WTC11 (cell line): ENCODE data around the gene TNS3. TPM values are rescaled to one million over a fixed set of nuclear protein-coding genes. Genes with fewer than 3 reads are reported as not detected.

Experiments used
- ATAC-seq: fragments of 200-7000 bp; cut with Tn5 transposase; 2 replicates; pipeline ENCODE4 v1.10.0; 2021; ENCODE audit warnings: mild to moderate bottlenecking, moderate library complexity
- CTCF ChIA-PET: fragments of 300-600 bp; sonication (Branson Sonifier 250); formaldehyde crosslinking; loops from one replicate; lab custom pipeline; 2021; ENCODE audit warnings: antibody characterized with exemption; lab: Charles Lee
- POLR2A ChIA-PET: fragments of 350-600 bp; sonication (Branson Sonifier 250); formaldehyde crosslinking; loops from one replicate; lab custom pipeline; 2021; ENCODE audit warnings: antibody characterized with exemption; lab: Charles Lee
- DNase-seq: peaks from one replicate; pipeline ENCODE4 v3.0.0; 2021; ENCODE audit warnings: low spot score
- H3K27ac Mint-ChIP-seq: 2 replicates; pipeline ENCODE4 v1.8.0; 2021; ENCODE audit warnings: mixed read lengths
- H3K27me3 Mint-ChIP-seq: 2 replicates; pipeline ENCODE4 v1.8.0; 2021; ENCODE audit warnings: low read depth, mild to moderate bottlenecking, moderate library complexity, mixed read lengths
- H3K36me3 Mint-ChIP-seq: 2 replicates; pipeline ENCODE4 v1.8.0; 2021; ENCODE audit warnings: mixed read lengths
- H3K4me1 Mint-ChIP-seq: 2 replicates; pipeline ENCODE4 v1.8.0; 2022; ENCODE audit warnings: mixed read lengths
- H3K4me3 Mint-ChIP-seq: 2 replicates; pipeline ENCODE4 v1.8.0; 2021; ENCODE audit warnings: mild to moderate bottlenecking, moderate library complexity, mixed read lengths
- H3K9me3 Mint-ChIP-seq: 2 replicates; pipeline ENCODE4 v1.8.0; 2021; ENCODE audit warnings: mixed read lengths
- EMX1 ChIP-seq: fragments of 250-450 bp; sonication (Bioruptor Pico); IDR thresholded peaks from 2 replicates; pipeline ENCODE4 v1.8.0; 2021; ENCODE audit warnings: mild to moderate bottlenecking
- GTF2I ChIP-seq: fragments of 250-450 bp; sonication (Bioruptor Pico); conservative IDR thresholded peaks from 2 replicates; pipeline ENCODE4 v1.4.0; 2021; ENCODE audit warnings: mild to moderate bottlenecking
- NR2C2 ChIP-seq: sonication (generic); formaldehyde crosslinking; IDR thresholded peaks from 2 replicates; pipeline ENCODE4 v1.8.0; 2022; ENCODE audit warnings: mild to moderate bottlenecking, missing genetic modification reagents
- RELA ChIP-seq: sonication (generic); formaldehyde crosslinking; IDR thresholded peaks from 2 replicates; pipeline ENCODE4 v1.8.1; 2022; ENCODE audit warnings: missing genetic modification reagents, mild to moderate bottlenecking, borderline replicate concordance
- RORB ChIP-seq: fragments of 250-450 bp; sonication (Bioruptor Pico); IDR thresholded peaks from 2 replicates; pipeline ENCODE4 v1.9.0; 2021; ENCODE audit warnings: mild to moderate bottlenecking
- SMAD3 ChIP-seq: sonication (generic); formaldehyde crosslinking; IDR thresholded peaks from 2 replicates; pipeline ENCODE4 v1.8.0; 2022; ENCODE audit warnings: missing genetic modification reagents, mild to moderate bottlenecking, borderline replicate concordance
- ZNF219 ChIP-seq: sonication (generic); formaldehyde crosslinking; IDR thresholded peaks from 2 replicates; pipeline ENCODE4 v1.8.0; 2023; ENCODE audit warnings: missing genetic modification reagents, mild to moderate bottlenecking, borderline replicate concordance
- total RNA-seq: library from RNA; stranded (reverse); gene quantifications from 3 replicates; pipeline ENCODE4 v1.2.3, GENCODE V29; 2021
- TF ChIP-seq, protein P1 (sequence below): sonication (generic); formaldehyde crosslinking; IDR thresholded peaks from 2 replicates; pipeline ENCODE4 v1.8.1; 2023; ENCODE audit warnings: mild to moderate bottlenecking, missing genetic modification reagents, moderate library complexity
- TF ChIP-seq, protein P2 (sequence below): sonication (generic); formaldehyde crosslinking; IDR thresholded peaks from 2 replicates; pipeline ENCODE4 v1.8.1; 2022; ENCODE audit warnings: low read depth, missing genetic modification reagents, borderline replicate concordance
- TF ChIP-seq, protein P3 (sequence below): sonication (generic); formaldehyde crosslinking; IDR thresholded peaks from 2 replicates; pipeline ENCODE4 v1.8.0; 2023; ENCODE audit warnings: missing genetic modification reagents
- TF ChIP-seq, protein P4 (sequence below): sonication (generic); formaldehyde crosslinking; IDR thresholded peaks from 2 replicates; pipeline ENCODE4 v1.8.0; 2023; ENCODE audit warnings: mild to moderate bottlenecking, missing genetic modification reagents
- TF ChIP-seq, protein P5 (sequence below): sonication (generic); formaldehyde crosslinking; IDR thresholded peaks from 2 replicates; pipeline ENCODE4 v1.8.1; 2022; ENCODE audit warnings: mild to moderate bottlenecking, missing genetic modification reagents, moderate library complexity, borderline replicate concordance
- TF ChIP-seq, protein P6 (sequence below): sonication (generic); formaldehyde crosslinking; IDR thresholded peaks from 2 replicates; pipeline ENCODE4 v1.8.1; 2023; ENCODE audit warnings: mild to moderate bottlenecking, moderate library complexity, missing genetic modification reagents
- TF ChIP-seq, protein P7 (sequence below): fragments of 250-450 bp; sonication (Bioruptor Pico); IDR thresholded peaks from 2 replicates; pipeline ENCODE4 v1.9.0; 2021; ENCODE audit warnings: mild to moderate bottlenecking, borderline replicate concordance
- TF ChIP-seq, protein P8 (sequence below): fragments of 250-450 bp; sonication (Bioruptor Pico); IDR thresholded peaks from 2 replicates; pipeline ENCODE4 v1.9.0; 2021; ENCODE audit warnings: mild to moderate bottlenecking

Gene TNS3
- total RNA-seq, 1 experiment from 2014 or later: 37.7 TPM

DNA sequence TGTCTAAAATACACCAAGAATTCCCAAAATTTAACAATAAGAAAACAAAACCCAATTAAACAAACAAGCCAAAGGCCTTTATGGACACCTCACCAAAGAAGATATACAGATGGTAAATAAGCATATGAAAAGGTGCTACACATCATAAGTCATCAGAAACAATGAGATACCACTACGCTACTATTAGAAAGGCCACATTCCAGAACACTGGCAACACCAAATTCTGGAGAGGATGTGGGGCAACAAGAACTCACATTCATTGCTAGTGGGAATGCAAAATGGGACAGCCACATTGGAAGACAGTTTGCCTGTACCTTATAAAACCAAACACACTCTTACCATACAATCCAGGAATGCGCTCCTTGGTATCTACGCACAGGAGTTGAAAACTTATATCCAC is 291.4 kb downstream of the TNS3 start:
- ChIA-PET POLR2A (no interaction called here), CTCF (interaction anchor here (1.6 kb wide), 1 partner anchor 24 kb away, joined by 6 read pairs; no protein-coding TSS in a partner anchor)
- no peak for DNase-seq
- ATAC-seq: no peak
- Mint-ChIP-seq H3K4me3 (no peak overlapping the region), H3K4me1 (no peaks in the 10 kb centered on the region), H3K9me3 (no peaks in the 10 kb centered on the region; the same call in 1 of the 2 replicates), H3K36me3 (peaks cover 17% of the 10 kb centered on the region), H3K27me3 (no peaks in the 10 kb centered on the region), H3K27ac (no peak overlapping the region)
- TF ChIP-seq, protein P1, sequence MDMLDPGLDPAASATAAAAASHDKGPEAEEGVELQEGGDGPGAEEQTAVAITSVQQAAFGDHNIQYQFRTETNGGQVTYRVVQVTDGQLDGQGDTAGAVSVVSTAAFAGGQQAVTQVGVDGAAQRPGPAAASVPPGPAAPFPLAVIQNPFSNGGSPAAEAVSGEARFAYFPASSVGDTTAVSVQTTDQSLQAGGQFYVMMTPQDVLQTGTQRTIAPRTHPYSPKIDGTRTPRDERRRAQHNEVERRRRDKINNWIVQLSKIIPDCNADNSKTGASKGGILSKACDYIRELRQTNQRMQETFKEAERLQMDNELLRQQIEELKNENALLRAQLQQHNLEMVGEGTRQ (CRISPR knock-in tag): no peak
- TF ChIP-seq SMAD3 (CRISPR knock-in tag) (no peak), ZNF219 (CRISPR knock-in tag) (no peak), GTF2I (no peak)
- TF ChIP-seq, protein P2, sequence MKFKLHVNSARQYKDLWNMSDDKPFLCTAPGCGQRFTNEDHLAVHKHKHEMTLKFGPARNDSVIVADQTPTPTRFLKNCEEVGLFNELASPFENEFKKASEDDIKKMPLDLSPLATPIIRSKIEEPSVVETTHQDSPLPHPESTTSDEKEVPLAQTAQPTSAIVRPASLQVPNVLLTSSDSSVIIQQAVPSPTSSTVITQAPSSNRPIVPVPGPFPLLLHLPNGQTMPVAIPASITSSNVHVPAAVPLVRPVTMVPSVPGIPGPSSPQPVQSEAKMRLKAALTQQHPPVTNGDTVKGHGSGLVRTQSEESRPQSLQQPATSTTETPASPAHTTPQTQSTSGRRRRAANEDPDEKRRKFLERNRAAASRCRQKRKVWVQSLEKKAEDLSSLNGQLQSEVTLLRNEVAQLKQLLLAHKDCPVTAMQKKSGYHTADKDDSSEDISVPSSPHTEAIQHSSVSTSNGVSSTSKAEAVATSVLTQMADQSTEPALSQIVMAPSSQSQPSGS (CRISPR knock-in tag): no peak
- TF ChIP-seq, protein P3, sequence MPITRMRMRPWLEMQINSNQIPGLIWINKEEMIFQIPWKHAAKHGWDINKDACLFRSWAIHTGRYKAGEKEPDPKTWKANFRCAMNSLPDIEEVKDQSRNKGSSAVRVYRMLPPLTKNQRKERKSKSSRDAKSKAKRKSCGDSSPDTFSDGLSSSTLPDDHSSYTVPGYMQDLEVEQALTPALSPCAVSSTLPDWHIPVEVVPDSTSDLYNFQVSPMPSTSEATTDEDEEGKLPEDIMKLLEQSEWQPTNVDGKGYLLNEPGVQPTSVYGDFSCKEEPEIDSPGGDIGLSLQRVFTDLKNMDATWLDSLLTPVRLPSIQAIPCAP: no peak
- TF ChIP-seq, protein P4, sequence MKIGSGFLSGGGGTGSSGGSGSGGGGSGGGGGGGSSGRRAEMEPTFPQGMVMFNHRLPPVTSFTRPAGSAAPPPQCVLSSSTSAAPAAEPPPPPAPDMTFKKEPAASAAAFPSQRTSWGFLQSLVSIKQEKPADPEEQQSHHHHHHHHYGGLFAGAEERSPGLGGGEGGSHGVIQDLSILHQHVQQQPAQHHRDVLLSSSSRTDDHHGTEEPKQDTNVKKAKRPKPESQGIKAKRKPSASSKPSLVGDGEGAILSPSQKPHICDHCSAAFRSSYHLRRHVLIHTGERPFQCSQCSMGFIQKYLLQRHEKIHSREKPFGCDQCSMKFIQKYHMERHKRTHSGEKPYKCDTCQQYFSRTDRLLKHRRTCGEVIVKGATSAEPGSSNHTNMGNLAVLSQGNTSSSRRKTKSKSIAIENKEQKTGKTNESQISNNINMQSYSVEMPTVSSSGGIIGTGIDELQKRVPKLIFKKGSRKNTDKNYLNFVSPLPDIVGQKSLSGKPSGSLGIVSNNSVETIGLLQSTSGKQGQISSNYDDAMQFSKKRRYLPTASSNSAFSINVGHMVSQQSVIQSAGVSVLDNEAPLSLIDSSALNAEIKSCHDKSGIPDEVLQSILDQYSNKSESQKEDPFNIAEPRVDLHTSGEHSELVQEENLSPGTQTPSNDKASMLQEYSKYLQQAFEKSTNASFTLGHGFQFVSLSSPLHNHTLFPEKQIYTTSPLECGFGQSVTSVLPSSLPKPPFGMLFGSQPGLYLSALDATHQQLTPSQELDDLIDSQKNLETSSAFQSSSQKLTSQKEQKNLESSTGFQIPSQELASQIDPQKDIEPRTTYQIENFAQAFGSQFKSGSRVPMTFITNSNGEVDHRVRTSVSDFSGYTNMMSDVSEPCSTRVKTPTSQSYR (CRISPR knock-in tag): no peak
- TF ChIP-seq, protein P5, sequence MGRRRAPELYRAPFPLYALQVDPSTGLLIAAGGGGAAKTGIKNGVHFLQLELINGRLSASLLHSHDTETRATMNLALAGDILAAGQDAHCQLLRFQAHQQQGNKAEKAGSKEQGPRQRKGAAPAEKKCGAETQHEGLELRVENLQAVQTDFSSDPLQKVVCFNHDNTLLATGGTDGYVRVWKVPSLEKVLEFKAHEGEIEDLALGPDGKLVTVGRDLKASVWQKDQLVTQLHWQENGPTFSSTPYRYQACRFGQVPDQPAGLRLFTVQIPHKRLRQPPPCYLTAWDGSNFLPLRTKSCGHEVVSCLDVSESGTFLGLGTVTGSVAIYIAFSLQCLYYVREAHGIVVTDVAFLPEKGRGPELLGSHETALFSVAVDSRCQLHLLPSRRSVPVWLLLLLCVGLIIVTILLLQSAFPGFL: no peak

DNA sequence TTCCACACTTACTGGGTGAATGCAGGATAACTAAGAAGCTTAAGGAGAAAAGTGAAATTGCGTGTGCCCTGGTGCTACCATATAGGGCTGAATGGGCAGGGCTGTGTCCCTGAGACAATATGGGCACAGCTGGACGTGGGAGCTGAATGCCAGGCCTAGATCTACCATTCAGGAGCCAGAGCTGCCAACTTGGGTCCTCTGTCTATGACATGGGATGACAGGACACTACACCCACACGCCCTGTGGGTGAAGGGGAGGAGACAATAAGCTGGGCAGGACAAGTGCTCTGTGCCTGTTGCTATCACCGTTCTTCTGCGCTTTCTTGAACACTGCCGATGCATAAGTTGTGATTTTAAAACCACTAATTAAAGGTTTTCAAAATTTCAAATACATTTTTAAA is 293.9 kb downstream of the TNS3 start:
- Mint-ChIP-seq H3K27me3 (no peaks in the 10 kb centered on the region), H3K27ac (no peak overlapping the region), H3K4me3 (no peak overlapping the region), H3K36me3 (peaks cover 26% of the 10 kb centered on the region), H3K4me1 (no peaks in the 10 kb centered on the region), H3K9me3 (no peaks in the 10 kb centered on the region; the same call in 1 of the 2 replicates)
- ATAC-seq: no peak
- ChIA-PET POLR2A (no interaction called here), CTCF (interaction anchor here (1.3 to 2.7 kb wide), 3 partner anchors 13 to 34 kb away, joined by 3 to 19 read pairs (median 5); no protein-coding TSS in a partner anchor)
- no peak for TF ChIP-seq EMX1 (CRISPR knock-in tag)
- DNase-seq: no peak

DNA sequence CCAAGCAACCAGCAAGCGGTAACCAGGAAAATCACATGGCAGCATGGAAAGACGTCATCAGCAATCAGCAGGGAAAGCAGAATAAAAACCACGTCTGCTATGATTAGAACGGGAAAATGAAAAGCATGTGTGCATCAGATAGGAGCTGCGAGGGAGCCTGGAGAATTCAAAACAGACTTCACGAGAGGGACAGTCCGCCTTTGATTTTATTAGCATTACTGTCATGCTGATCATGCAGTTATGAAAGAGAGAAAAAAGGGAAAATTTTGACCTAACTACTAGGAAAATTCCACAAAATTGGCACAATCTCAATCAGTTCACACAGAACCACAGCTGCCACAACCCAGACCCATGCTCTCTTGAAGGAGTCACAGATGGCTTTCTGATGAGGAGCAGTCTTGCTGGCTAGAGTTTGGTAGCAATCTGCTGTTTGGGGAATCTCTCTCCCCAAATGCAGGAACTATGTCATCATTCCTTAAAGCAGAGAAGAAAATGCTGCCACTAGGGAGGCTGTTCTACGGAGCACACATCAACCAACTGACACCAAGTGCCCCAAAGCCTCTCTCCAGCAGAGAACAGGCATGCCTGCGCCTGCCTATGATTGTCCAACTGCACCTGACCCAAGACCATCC is 295.9 kb downstream of the TNS3 start:
- no peaks in the 10 kb centered on the region; the same call in 1 of the 2 replicates for H3K9me3 Mint-ChIP-seq
- H3K27me3 Mint-ChIP-seq: no peaks in the 10 kb centered on the region
- peak; percentile 51 for ATAC-seq
- ChIA-PET POLR2A (no interaction called here), CTCF (no interaction called here)
- peaks cover 27% of the 10 kb centered on the region for H3K36me3 Mint-ChIP-seq
- H3K27ac Mint-ChIP-seq: no peak overlapping the region
- no peak overlapping the region for H3K4me3 Mint-ChIP-seq
- DNase-seq: no peak
- H3K4me1 Mint-ChIP-seq: no peaks in the 10 kb centered on the region
- no peak for TF ChIP-seq NR2C2 (CRISPR knock-in tag)
- no peak for TF ChIP-seq RORB (CRISPR knock-in tag)
- TF ChIP-seq RELA: no peak
- no peak for TF ChIP-seq SMAD3 (CRISPR knock-in tag)
- TF ChIP-seq, protein P6, sequence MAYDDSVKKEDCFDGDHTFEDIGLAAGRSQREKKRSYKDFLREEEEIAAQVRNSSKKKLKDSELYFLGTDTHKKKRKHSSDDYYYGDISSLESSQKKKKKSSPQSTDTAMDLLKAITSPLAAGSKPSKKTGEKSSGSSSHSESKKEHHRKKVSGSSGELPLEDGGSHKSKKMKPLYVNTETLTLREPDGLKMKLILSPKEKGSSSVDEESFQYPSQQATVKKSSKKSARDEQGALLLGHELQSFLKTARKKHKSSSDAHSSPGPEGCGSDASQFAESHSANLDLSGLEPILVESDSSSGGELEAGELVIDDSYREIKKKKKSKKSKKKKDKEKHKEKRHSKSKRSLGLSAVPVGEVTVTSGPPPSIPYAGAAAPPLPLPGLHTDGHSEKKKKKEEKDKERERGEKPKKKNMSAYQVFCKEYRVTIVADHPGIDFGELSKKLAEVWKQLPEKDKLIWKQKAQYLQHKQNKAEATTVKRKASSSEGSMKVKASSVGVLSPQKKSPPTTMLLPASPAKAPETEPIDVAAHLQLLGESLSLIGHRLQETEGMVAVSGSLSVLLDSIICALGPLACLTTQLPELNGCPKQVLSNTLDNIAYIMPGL (CRISPR knock-in tag): no peak
- TF ChIP-seq, protein P5: no peak
- TF ChIP-seq, protein P7, sequence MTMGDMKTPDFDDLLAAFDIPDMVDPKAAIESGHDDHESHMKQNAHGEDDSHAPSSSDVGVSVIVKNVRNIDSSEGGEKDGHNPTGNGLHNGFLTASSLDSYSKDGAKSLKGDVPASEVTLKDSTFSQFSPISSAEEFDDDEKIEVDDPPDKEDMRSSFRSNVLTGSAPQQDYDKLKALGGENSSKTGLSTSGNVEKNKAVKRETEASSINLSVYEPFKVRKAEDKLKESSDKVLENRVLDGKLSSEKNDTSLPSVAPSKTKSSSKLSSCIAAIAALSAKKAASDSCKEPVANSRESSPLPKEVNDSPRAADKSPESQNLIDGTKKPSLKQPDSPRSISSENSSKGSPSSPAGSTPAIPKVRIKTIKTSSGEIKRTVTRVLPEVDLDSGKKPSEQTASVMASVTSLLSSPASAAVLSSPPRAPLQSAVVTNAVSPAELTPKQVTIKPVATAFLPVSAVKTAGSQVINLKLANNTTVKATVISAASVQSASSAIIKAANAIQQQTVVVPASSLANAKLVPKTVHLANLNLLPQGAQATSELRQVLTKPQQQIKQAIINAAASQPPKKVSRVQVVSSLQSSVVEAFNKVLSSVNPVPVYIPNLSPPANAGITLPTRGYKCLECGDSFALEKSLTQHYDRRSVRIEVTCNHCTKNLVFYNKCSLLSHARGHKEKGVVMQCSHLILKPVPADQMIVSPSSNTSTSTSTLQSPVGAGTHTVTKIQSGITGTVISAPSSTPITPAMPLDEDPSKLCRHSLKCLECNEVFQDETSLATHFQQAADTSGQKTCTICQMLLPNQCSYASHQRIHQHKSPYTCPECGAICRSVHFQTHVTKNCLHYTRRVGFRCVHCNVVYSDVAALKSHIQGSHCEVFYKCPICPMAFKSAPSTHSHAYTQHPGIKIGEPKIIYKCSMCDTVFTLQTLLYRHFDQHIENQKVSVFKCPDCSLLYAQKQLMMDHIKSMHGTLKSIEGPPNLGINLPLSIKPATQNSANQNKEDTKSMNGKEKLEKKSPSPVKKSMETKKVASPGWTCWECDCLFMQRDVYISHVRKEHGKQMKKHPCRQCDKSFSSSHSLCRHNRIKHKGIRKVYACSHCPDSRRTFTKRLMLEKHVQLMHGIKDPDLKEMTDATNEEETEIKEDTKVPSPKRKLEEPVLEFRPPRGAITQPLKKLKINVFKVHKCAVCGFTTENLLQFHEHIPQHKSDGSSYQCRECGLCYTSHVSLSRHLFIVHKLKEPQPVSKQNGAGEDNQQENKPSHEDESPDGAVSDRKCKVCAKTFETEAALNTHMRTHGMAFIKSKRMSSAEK (CRISPR knock-in tag): no peak
- TF ChIP-seq, protein P8, sequence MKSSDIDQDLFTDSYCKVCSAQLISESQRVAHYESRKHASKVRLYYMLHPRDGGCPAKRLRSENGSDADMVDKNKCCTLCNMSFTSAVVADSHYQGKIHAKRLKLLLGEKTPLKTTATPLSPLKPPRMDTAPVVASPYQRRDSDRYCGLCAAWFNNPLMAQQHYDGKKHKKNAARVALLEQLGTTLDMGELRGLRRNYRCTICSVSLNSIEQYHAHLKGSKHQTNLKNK (CRISPR knock-in tag): no peak
